ENCODE data around the gene PRTG. TPM values are rescaled to one million over a fixed set of nuclear protein-coding genes. Genes with fewer than 3 reads are reported as not detected.

The PRTG gene
- polyA plus RNA-seq, 1 donor (not counting 4 experiments of a cell fraction or from before 2014, with no cell fraction given) = not detected

DNA sequence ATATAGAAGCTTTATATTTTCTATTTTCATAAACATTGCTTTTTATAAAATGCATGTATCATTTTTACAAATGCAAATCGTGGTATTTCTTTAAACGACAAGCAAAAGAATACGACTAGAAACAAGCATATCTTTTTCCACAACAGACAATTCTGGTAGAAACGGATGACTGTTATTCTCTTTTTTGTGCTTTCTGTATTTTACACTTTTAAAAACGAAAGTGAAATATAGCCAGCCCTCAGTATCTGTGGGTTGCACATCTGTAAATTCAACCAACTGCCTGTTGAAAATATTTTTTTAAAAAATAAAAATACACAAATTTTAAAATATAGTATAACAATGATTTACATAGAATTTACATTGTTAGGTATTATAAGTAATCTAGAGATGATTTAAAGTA, 61.3 kb downstream of the PRTG start:
- Histone ChIP-seq H3K27me3 (ENCODE audit: control insufficient read depth, extremely low read depth, insufficient read depth, low read length) (no peaks in the 10 kb centered on the region), H3K9me1 (ENCODE audit: control insufficient read depth, extremely low read depth, insufficient read depth, low read length) (no peaks in the 10 kb centered on the region), H2AFZ (ENCODE audit: control insufficient read depth, low read length) (no peak overlapping the region), H3K4me1 (ENCODE audit: control insufficient read depth, extremely low read depth, insufficient read depth, low read length) (no peaks in the 10 kb centered on the region), H3K9ac (ENCODE audit: control insufficient read depth, extremely low read depth, insufficient read depth, low read length) (no peak overlapping the region), H3K9me3 (ENCODE audit: control insufficient read depth, low read depth, low read length) (no peaks in the 10 kb centered on the region), H4K20me1 (ENCODE audit: control insufficient read depth, extremely low read depth, insufficient read depth, low read length) (no peaks in the 10 kb centered on the region), H3K36me3 (ENCODE audit: control insufficient read depth in 2 of 2, extremely low read depth in 1 of 2, insufficient read depth in 2 of 2, low read length in 2 of 2) (no peaks in the 10 kb centered on the region), H3K27ac (ENCODE audit: control insufficient read depth, insufficient read depth, low read length) (no peak overlapping the region), H3K4me2 (ENCODE audit: control insufficient read depth, extremely low read depth, insufficient read depth, low read depth, low read length) (no peak overlapping the region), H3K79me2 (ENCODE audit: control insufficient read depth, insufficient read depth, low read length) (no peaks in the 10 kb centered on the region), H3K4me3 (ENCODE audit: control insufficient read depth in 2 of 3, extremely low read depth in 1 of 3, insufficient read depth in 2 of 3, low read depth in 1 of 3, low read length in 3 of 3) (no peak overlapping the region)
- TF ChIP-seq EZH2 (IDR thresholded peaks at IDR 0.05; ENCODE audit: low read length) = no peak
- TF ChIP-seq, protein P1, sequence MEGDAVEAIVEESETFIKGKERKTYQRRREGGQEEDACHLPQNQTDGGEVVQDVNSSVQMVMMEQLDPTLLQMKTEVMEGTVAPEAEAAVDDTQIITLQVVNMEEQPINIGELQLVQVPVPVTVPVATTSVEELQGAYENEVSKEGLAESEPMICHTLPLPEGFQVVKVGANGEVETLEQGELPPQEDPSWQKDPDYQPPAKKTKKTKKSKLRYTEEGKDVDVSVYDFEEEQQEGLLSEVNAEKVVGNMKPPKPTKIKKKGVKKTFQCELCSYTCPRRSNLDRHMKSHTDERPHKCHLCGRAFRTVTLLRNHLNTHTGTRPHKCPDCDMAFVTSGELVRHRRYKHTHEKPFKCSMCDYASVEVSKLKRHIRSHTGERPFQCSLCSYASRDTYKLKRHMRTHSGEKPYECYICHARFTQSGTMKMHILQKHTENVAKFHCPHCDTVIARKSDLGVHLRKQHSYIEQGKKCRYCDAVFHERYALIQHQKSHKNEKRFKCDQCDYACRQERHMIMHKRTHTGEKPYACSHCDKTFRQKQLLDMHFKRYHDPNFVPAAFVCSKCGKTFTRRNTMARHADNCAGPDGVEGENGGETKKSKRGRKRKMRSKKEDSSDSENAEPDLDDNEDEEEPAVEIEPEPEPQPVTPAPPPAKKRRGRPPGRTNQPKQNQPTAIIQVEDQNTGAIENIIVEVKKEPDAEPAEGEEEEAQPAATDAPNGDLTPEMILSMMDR (optimal IDR thresholded peaks at IDR 0.05 in 1 of 3, IDR thresholded peaks at IDR 0.05 in 1 of 3, conservative IDR thresholded peaks at IDR 0.05 in 1 of 3; ENCODE audit: extremely low read depth in 1 of 3, insufficient read depth in 2 of 3, low read length in 3 of 3) = no peak
- DNase-seq (ENCODE audit: low read depth, low spot score) = no peak
- FAIRE-seq = no peak
- dilution Hi-C loops (cut with MboI; ENCODE audit: extremely low pct_ligation_motif_present, low sequenced_read_pairs) = no loop called here

DNA sequence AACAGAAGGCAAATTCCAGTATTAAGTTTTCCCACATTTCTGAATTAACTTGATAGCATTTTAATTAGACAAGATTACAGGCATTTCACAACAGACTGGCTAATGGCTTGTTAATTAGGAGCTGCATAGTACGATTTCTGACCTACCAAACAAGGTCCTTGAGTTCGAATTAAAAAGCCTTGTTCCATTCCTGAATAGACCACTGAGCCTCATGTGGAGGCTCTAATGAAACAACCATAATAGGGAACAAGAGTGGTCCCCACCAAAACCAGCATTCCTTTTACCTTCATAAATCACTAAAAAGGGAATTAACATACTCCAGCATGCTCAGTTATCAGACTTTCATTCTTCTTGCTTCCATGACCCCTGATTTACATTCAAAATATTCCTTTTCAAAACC, 66.4 kb downstream of the PRTG start:
- Histone ChIP-seq H3K79me2 (ENCODE audit: control insufficient read depth, insufficient read depth, low read length) (no peaks in the 10 kb centered on the region), H3K4me3 (ENCODE audit: control insufficient read depth in 2 of 3, extremely low read depth in 1 of 3, insufficient read depth in 2 of 3, low read depth in 1 of 3, low read length in 3 of 3) (no peak overlapping the region), H3K27ac (ENCODE audit: control insufficient read depth, insufficient read depth, low read length) (no peak overlapping the region), H3K36me3 (ENCODE audit: control insufficient read depth in 2 of 2, extremely low read depth in 1 of 2, insufficient read depth in 2 of 2, low read length in 2 of 2) (no peaks in the 10 kb centered on the region), H3K9me1 (ENCODE audit: control insufficient read depth, extremely low read depth, insufficient read depth, low read length) (no peaks in the 10 kb centered on the region), H4K20me1 (ENCODE audit: control insufficient read depth, extremely low read depth, insufficient read depth, low read length) (no peaks in the 10 kb centered on the region), H3K4me1 (ENCODE audit: control insufficient read depth, extremely low read depth, insufficient read depth, low read length) (no peaks in the 10 kb centered on the region), H2AFZ (ENCODE audit: control insufficient read depth, low read length) (no peak overlapping the region), H3K9me3 (ENCODE audit: control insufficient read depth, low read depth, low read length) (no peaks in the 10 kb centered on the region), H3K4me2 (ENCODE audit: control insufficient read depth, extremely low read depth, insufficient read depth, low read depth, low read length) (no peak overlapping the region), H3K27me3 (ENCODE audit: control insufficient read depth, extremely low read depth, insufficient read depth, low read length) (no peaks in the 10 kb centered on the region), H3K9ac (ENCODE audit: control insufficient read depth, extremely low read depth, insufficient read depth, low read length) (no peak overlapping the region)
- TF ChIP-seq, protein P1 (optimal IDR thresholded peaks at IDR 0.05 in 1 of 3, IDR thresholded peaks at IDR 0.05 in 1 of 3, conservative IDR thresholded peaks at IDR 0.05 in 1 of 3; ENCODE audit: extremely low read depth in 1 of 3, insufficient read depth in 2 of 3, low read length in 3 of 3) = no peak
- TF ChIP-seq EZH2 (IDR thresholded peaks at IDR 0.05; ENCODE audit: low read length) = no peak
- dilution Hi-C loops (cut with MboI; ENCODE audit: extremely low pct_ligation_motif_present, low sequenced_read_pairs) = no loop called here
- DNase-seq (ENCODE audit: low read depth, low spot score) (no peak), FAIRE-seq (no peak)
